ENCODE measurements around the gene SEL1L2. TPM values are rescaled to one million over a fixed set of nuclear protein-coding genes. Genes with fewer than 3 reads are reported as not detected.

Gene SEL1L2
- polyA plus RNA-seq, 1 experiment: 0.38 TPM

DNA sequence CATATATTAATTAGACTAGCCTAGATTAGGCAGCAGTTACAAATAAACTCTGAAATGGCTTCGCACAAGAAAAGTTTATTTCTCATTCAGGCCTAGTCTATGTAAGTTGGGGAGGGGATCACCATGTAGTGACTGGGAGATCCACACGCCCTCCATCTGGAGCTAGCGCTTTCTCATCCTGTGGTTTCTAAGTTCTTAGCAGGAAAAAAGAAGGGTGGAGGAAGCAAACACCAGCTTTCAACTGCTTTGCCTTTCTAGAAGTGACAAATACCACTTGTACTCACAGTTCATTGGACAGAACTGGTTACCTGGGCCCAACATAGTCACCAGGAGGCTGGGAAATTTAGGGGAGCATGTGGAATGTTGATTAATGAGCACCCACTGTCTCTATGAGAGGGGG lies 158.9 kb downstream of the SEL1L2 start:
- H3K4me3 ChIP-seq (ENCODE audit: low read depth, low read length): no peak overlapping the region
- ChIA-PET POLR2A (no interaction called here), CTCF (interaction anchor here (0.9 to 2.3 kb wide), 3 partner anchors 9 to 20 kb away, joined by 3 to 9 read pairs (median 3); no protein-coding TSS in a partner anchor)
- H3K27me3 ChIP-seq (ENCODE audit: control insufficient read depth, insufficient read depth, low read length): no peaks in the 10 kb centered on the region; the same call in 1 of the 2 replicates
- DNase-seq (ENCODE audit: low read depth): no peak
- TF ChIP-seq, protein P1, sequence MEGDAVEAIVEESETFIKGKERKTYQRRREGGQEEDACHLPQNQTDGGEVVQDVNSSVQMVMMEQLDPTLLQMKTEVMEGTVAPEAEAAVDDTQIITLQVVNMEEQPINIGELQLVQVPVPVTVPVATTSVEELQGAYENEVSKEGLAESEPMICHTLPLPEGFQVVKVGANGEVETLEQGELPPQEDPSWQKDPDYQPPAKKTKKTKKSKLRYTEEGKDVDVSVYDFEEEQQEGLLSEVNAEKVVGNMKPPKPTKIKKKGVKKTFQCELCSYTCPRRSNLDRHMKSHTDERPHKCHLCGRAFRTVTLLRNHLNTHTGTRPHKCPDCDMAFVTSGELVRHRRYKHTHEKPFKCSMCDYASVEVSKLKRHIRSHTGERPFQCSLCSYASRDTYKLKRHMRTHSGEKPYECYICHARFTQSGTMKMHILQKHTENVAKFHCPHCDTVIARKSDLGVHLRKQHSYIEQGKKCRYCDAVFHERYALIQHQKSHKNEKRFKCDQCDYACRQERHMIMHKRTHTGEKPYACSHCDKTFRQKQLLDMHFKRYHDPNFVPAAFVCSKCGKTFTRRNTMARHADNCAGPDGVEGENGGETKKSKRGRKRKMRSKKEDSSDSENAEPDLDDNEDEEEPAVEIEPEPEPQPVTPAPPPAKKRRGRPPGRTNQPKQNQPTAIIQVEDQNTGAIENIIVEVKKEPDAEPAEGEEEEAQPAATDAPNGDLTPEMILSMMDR (IDR thresholded peaks at IDR 0.05; ENCODE audit: insufficient read depth, low read depth, low read length): no peak
- no peaks in the 10 kb centered on the region for H3K36me3 ChIP-seq (ENCODE audit: control insufficient read depth, insufficient read depth, low read length)

DNA sequence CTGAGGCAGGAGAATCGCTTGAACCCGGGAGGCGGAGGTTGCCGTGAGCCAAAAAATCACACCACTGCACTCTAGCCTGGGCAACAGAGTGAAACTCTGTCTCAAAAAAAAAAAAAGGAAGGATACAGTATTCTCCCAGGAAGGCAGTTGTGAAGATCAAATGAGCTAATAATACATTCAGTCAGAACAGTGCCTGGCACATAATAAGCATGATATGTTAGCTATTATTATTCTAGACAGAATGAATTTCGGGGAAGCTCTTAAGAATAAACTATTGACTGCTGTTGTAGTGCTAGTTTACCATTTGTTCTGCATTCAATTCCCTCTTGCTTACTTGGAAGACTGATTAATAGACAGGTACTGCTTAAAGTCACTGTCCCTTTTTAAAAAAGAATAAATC lies 164.9 kb downstream of the SEL1L2 start:
- no peaks in the 10 kb centered on the region for H3K36me3 ChIP-seq (ENCODE audit: control insufficient read depth, insufficient read depth, low read length)
- H3K4me3 ChIP-seq (ENCODE audit: low read depth, low read length): no peak overlapping the region
- CTCF ChIA-PET: interaction anchor here (1.1 to 1.6 kb wide), 2 partner anchors 30 to 229 kb away, joined by 3 read pairs; no protein-coding TSS in a partner anchor
- no peak for DNase-seq (ENCODE audit: low read depth)
- POLR2A ChIA-PET: no interaction called here
- H3K27me3 ChIP-seq (ENCODE audit: control insufficient read depth, insufficient read depth, low read length): no peaks in the 10 kb centered on the region; the same call in 1 of the 2 replicates
- TF ChIP-seq, protein P1 (IDR thresholded peaks at IDR 0.05; ENCODE audit: insufficient read depth, low read depth, low read length): no peak

DNA sequence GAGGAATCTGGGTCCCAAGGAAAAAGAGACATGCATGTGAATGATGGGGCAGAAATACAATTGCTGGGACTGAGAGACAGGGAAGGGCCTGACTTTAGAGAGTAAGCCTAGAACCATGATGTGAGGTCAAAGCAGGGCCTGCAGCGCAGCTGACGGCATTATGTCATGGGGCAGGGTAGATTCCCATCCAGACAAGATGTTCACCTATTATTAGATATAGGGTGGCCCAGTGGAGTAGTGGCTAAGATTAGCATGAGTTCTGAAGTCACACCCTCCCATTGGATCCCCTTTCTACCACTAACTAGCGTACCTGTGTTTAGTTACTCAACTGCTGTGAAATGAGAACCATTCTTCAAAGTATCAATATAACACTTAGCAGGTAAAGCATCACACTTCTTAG lies 166.0 kb downstream of the SEL1L2 start:
- H3K4me3 ChIP-seq (ENCODE audit: low read depth, low read length): no peak overlapping the region
- DNase-seq (ENCODE audit: low read depth): no peak
- CTCF ChIA-PET: interaction anchor here (0.7 to 1.7 kb wide), 3 partner anchors 9 to 230 kb away, joined by 3 to 5 read pairs (median 4); no protein-coding TSS in a partner anchor
- H3K27me3 ChIP-seq (ENCODE audit: control insufficient read depth, insufficient read depth, low read length): no peaks in the 10 kb centered on the region; the same call in 1 of the 2 replicates
- H3K36me3 ChIP-seq (ENCODE audit: control insufficient read depth, insufficient read depth, low read length): no peaks in the 10 kb centered on the region
- TF ChIP-seq, protein P1 (IDR thresholded peaks at IDR 0.05; ENCODE audit: insufficient read depth, low read depth, low read length): no peak
- POLR2A ChIA-PET: no interaction called here

DNA sequence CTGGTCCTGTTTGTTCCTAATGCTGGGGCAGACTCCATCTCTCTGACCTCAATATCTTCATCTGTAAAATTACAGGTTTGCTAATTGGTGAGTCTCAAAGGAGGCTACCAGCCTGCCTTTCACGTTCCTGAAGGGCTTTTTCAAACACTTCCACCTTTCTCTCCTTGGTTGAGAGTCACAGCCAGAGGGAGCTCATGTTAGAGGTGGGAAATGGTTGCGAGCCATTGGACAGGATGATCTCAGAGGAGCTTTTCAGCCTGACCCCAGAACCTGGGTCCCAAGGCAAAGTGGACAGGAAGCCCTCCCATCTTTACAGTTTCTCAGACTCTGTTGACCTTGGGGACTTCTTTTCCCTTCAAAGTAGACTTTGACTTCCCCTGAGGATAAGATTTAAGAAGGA lies 168.0 kb downstream of the SEL1L2 start:
- CTCF ChIA-PET: interaction anchor here (0.7 to 8.1 kb wide), 4 partner anchors 9 to 232 kb away, joined by 3 to 61 read pairs (median 4); no protein-coding TSS in a partner anchor
- no peak for DNase-seq (ENCODE audit: low read depth)
- POLR2A ChIA-PET: no interaction called here
- Histone ChIP-seq H3K4me3 (ENCODE audit: low read depth, low read length) (no peak overlapping the region), H3K36me3 (ENCODE audit: control insufficient read depth, insufficient read depth, low read length) (no peaks in the 10 kb centered on the region), H3K27me3 (ENCODE audit: control insufficient read depth, insufficient read depth, low read length) (no peaks in the 10 kb centered on the region; the same call in 1 of the 2 replicates)
- TF ChIP-seq, protein P1 (IDR thresholded peaks at IDR 0.05; ENCODE audit: insufficient read depth, low read depth, low read length): no peak

DNA sequence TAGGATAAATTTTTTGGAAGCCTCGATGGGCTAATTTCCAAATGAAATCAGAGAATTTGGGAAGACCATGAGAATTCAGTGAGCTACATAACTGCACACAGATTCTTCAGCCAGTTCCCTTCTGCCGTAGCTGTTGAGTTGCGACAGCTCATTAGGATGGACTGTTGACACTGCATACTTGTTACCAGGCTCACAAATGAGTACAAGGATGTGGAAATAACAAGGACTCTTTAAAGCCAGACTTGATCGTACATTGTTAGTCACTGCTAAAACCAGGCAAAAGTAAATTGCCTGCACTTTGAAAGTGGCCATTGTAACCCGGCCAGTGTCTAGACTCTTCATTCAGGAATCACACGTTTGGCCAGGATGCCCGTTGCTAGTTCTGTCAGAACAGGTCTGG lies 168.5 kb downstream of the SEL1L2 start:
- peak; percentile 9 for DNase-seq (ENCODE audit: low read depth)
- POLR2A ChIA-PET: interaction anchor here (0.6 kb wide), 1 partner anchor 31 kb away, joined by 4 read pairs; no protein-coding TSS in a partner anchor
- no peaks in the 10 kb centered on the region; the same call in 1 of the 2 replicates for H3K27me3 ChIP-seq (ENCODE audit: control insufficient read depth, insufficient read depth, low read length)
- H3K36me3 ChIP-seq (ENCODE audit: control insufficient read depth, insufficient read depth, low read length): no peaks in the 10 kb centered on the region
- TF ChIP-seq, protein P1 (IDR thresholded peaks at IDR 0.05; ENCODE audit: insufficient read depth, low read depth, low read length): no peak
- no peak overlapping the region for H3K4me3 ChIP-seq (ENCODE audit: low read depth, low read length)
- CTCF ChIA-PET: interaction anchor here (0.8 to 8.1 kb wide), 4 partner anchors 12 to 232 kb away, joined by 3 to 61 read pairs (median 4); no protein-coding TSS in a partner anchor
